Activated CD4-positive, alpha-beta T cell treated with anti-CD3 and anti-CD28 coated beads for 36 hours (primary cell): ENCODE measurements around the gene GMPR2. TPM values are rescaled to one million over a fixed set of nuclear protein-coding genes. Genes with fewer than 3 reads are reported as not detected.
"Not testable (repeated sequence)": the region's sequence is repeated elsewhere in the genome, so short reads cannot be mapped to it uniquely, and the experiment has no call there.

Experiments used
- ATAC-seq: fragments of 200-7000 bp; cut with Tn5 transposase; one replicate; pipeline ENCODE4 v1.10.0; 2021; ENCODE audit warnings: mild to moderate bottlenecking, moderate library complexity
- CTCF ChIA-PET: fragments of 350-600 bp; sonication (Branson Sonifier 250); formaldehyde crosslinking; loops from one replicate; lab custom pipeline; 2021; ENCODE audit warnings: antibody characterized with exemption; lab: Charles Lee
- POLR2A ChIA-PET: fragments of 350-600 bp; sonication (Branson Sonifier 250); formaldehyde crosslinking; loops from one replicate; lab custom pipeline; 2021; ENCODE audit warnings: antibody characterized with exemption, inconsistent platforms; lab: Charles Lee
- DNase-seq: peaks from one replicate; pipeline ENCODE4 v3.0.0-alpha.2; 2020
- H3K27ac Mint-ChIP-seq: one replicate; pipeline ENCODE4 v1.8.0; 2021; ENCODE audit warnings: mixed read lengths
- H3K27me3 Mint-ChIP-seq: one replicate; pipeline ENCODE4 v1.8.0; 2021; ENCODE audit warnings: mixed read lengths
- H3K36me3 Mint-ChIP-seq: one replicate; pipeline ENCODE4 v1.8.0; 2021; ENCODE audit warnings: low read depth, mixed read lengths
- H3K4me1 Mint-ChIP-seq: one replicate; pipeline ENCODE4 v1.8.0; 2021; ENCODE audit warnings: mixed read lengths
- H3K4me3 Mint-ChIP-seq: one replicate; pipeline ENCODE4 v1.8.0; 2021; ENCODE audit warnings: mild to moderate bottlenecking, moderate library complexity, mixed read lengths
- H3K9me3 Mint-ChIP-seq: one replicate; pipeline ENCODE4 v1.8.0; 2021; ENCODE audit warnings: low read depth, mixed read lengths
- intact Hi-C, 2 experiments: fragments of 100-400 bp; cut with DNase I in 1 of 2; cut with micrococcal nuclease in 1 of 2; formaldehyde crosslinking; loops; one replicate each; pipeline versions ENCODE4 v1.14.2 to v1.15.1; 2022 to 2024; cut with DNase I, micrococcal nuclease
- total RNA-seq, 2 experiments: library from RNA; stranded (reverse); gene quantifications; one replicate each; pipeline ENCODE4 v1.2.3, GENCODE V29; 2021

The GMPR2 gene
- total RNA-seq, 2 experiments from 2014 or later = 56.7 to 59.6 TPM

DNA sequence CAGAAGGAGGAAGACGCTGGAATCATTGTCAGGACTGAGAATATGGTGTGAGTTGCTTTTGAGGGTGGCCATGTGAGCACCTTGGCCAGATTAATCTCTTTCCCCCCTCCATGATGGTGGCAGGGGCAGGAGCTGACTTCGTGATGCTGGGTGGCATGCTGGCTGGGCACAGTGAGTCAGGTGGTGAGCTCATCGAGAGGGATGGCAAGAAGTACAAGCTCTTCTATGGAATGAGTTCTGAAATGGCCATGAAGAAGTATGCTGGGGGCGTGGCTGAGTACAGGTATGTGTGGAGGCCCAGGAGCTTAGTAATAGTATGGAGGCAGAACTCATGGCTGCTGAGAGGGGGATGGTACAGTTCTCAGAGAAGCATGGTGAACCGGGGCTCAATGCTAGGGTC lies 5.4 kb downstream of the GMPR2 start:
- ChIA-PET CTCF (interaction anchor here (1.3 to 16.9 kb wide), 4 partner anchors 24 to 66 kb away, joined by 4 to 430 read pairs (median 6); partner anchors contain the start of genes CHMP4A, CIDEB, DHRS1 and LTB4R), POLR2A (interaction anchor here (1.0 kb wide), 2 partner anchors 59 to 60 kb away, joined by 3 to 4 read pairs; no protein-coding TSS in a partner anchor)
- DNase-seq (peak; percentile 31), ATAC-seq (no peak)
- Mint-ChIP-seq H3K4me3 (no peak overlapping the region), H3K27me3 (no peaks in the 10 kb centered on the region), H3K36me3 (peaks cover 63% of the 10 kb centered on the region), H3K9me3 (no peaks in the 10 kb centered on the region), H3K27ac (peak overlapping the region; percentile 44), H3K4me1 (peaks cover 75% of the 10 kb centered on the region)
- intact Hi-C loops = no loop called here

- peak overlapping the region; percentile 86 for H3K27ac Mint-ChIP-seq
- no peak for ATAC-seq
- peaks cover 63% of the 10 kb centered on the region for H3K36me3 Mint-ChIP-seq
- H3K27me3 Mint-ChIP-seq = no peaks in the 10 kb centered on the region
- DNase-seq = no peak
- H3K4me1 Mint-ChIP-seq = peaks cover 75% of the 10 kb centered on the region
- H3K4me3 Mint-ChIP-seq = no peak overlapping the region
- ChIA-PET POLR2A (interaction anchor here (1.0 kb wide), 2 partner anchors 58 to 59 kb away, joined by 3 to 4 read pairs; no protein-coding TSS in a partner anchor), CTCF (interaction anchor here (0.8 to 16.9 kb wide), 7 partner anchors 9 to 124 kb away, joined by 3 to 430 read pairs (median 4); partner anchors contain the start of genes CHMP4A, CIDEB, DCAF11 and DHRS1)
- intact Hi-C loops = no loop called here
- no peaks in the 10 kb centered on the region for H3K9me3 Mint-ChIP-seq
Measured at GRCh38 chr14:24238527-24239037, 5.9 kb downstream of the GMPR2 start.

DNA sequence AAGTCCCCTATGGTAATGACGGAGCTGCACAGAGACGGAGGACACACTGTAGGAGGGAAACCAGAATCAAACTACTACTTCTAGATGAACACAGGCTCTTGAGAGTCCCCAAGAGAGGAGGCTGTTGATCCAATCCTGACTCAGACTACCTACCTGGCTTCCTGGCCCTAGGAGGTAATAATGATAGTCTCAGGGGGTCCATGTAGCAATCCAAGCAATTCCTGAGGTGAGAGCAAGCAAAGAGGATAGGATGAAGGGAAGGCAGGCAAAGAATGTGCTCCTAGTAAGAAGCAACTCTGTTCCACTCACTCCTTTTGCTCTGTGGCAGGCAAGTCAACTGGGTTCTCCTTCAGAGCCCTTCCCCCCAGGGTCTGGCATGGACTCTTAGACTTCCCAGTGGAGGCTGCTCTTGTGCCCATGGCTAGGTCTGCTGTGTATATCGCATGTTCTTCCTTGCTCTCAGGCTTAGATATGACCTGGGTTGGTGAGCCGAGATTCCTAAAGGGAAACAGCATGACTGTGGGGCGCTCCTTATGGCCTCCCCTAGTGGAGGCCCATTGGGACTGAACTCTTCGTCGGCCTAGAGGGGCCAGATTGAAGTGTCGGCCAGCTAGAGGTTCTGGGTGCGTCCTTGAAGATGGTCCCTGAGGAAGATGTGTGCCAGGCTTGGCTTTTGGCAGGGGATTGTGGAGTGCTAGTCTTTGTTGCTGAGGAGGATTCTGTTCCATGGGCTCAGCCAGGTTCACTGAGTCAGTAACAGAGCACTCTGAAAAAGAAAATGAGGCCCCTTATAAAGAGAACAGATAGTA lies 7.6 kb downstream of the GMPR2 start:
- ATAC-seq (no peak), DNase-seq (no peak)
- peak overlapping the region; percentile 94 for H3K4me3 Mint-ChIP-seq
- H3K4me1 Mint-ChIP-seq = peaks cover 65% of the 10 kb centered on the region
- H3K27ac Mint-ChIP-seq = peak overlapping the region; percentile 56
- ChIA-PET POLR2A (no interaction called here), CTCF (interaction anchor here (0.8 to 16.9 kb wide), 5 partner anchors 25 to 151 kb away, joined by 3 to 430 read pairs (median 3); partner anchors contain the start of genes CIDEB, DCAF11, DHRS1 and LTB4R)
- H3K9me3 Mint-ChIP-seq = no peaks in the 10 kb centered on the region
- peaks cover 54% of the 10 kb centered on the region for H3K36me3 Mint-ChIP-seq
- H3K27me3 Mint-ChIP-seq = no peaks in the 10 kb centered on the region
- intact Hi-C loops = loop anchor here in 1 of 2 experiments (10.0 kb wide), 1 partner anchor 434 kb away; no protein-coding TSS in a partner anchor

GRCh38 chr14:24241829-24242443 lies 9.2 kb downstream of the GMPR2 start:
- H3K36me3 Mint-ChIP-seq = peaks cover 42% of the 10 kb centered on the region
- H3K4me3 Mint-ChIP-seq = peak overlapping the region; percentile 94
- ATAC-seq (peak; percentile 83), DNase-seq (peak; percentile 97)
- H3K4me1 Mint-ChIP-seq = peaks cover 55% of the 10 kb centered on the region
- H3K27me3 Mint-ChIP-seq = no peaks in the 10 kb centered on the region
- no peaks in the 10 kb centered on the region for H3K9me3 Mint-ChIP-seq
- POLR2A ChIA-PET = interaction anchor here (0.6 to 1.9 kb wide), 21 partner anchors 9 to 189 kb away, joined by 3 to 18 read pairs (median 6); partner anchors contain the start of genes CBLN3, CHMP4A, DCAF11 and DHRS1
- CTCF ChIA-PET = interaction anchor here (0.6 to 16.9 kb wide), 38 partner anchors 9 to 199 kb away, joined by 3 to 430 read pairs (median 5); partner anchors contain the start of genes CHMP4A, CIDEB, DCAF11 and DHRS1
- H3K27ac Mint-ChIP-seq = peak overlapping the region; percentile 99
- intact Hi-C loops = loop anchor here (1.0 to 10.0 kb wide), 17 partner anchors 10 to 941 kb away; partner anchors contain the start of genes CHMP4A (in 2 of the 2), GMPR2 (in 2 of the 2), IPO4 (in 2 of the 2) and IRF9 (in 2 of the 2)

DNA sequence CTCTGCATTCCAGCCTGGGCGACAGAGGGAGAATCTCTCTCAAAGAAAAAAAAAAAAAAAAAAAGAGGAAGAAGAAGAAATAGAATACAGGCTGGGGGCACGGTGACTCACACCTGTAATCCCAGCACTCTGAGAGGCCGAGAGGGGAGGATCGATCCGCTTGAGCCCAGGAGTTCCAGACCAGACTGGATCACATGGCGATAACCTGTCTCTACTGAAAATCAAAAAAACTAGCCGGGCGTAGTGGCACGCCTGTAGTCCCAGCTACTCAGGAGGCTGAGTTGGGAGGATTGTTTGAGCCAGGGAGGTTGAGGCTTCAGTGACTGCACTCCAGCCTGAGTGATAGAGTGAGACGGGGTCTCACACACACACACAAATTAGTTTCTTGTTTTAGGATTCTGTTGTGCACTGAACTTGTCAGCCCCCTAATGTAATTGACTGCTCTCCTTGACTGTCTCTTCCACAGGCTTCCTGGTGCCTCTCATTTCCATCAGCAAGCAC lies 10.7 kb downstream of the GMPR2 start:
- peak overlapping the region; percentile 99 for H3K27ac Mint-ChIP-seq
- ATAC-seq (no peak), DNase-seq (peak; percentile 35)
- intact Hi-C loops = loop anchor here (1.0 to 10.0 kb wide), 3 partner anchors 53 to 431 kb away; partner anchors contain the start of gene IPO4 (in 1 of the 2)
- H3K4me1 Mint-ChIP-seq = peaks cover 53% of the 10 kb centered on the region
- no peaks in the 10 kb centered on the region for H3K9me3 Mint-ChIP-seq
- CTCF ChIA-PET = interaction anchor here (0.5 to 16.9 kb wide), 21 partner anchors 12 to 365 kb away, joined by 3 to 430 read pairs (median 7); partner anchors contain the start of genes CHMP4A, CIDEB, DHRS1 and LTB4R
- POLR2A ChIA-PET = interaction anchor here (0.5 to 1.9 kb wide), 7 partner anchors 25 to 950 kb away, joined by 4 to 12 read pairs (median 7); partner anchors contain the start of genes CIDEB, DHRS1, NOP9 and PSME2
- H3K27me3 Mint-ChIP-seq = no peaks in the 10 kb centered on the region
- H3K4me3 Mint-ChIP-seq = peak overlapping the region; percentile 94
- H3K36me3 Mint-ChIP-seq = peaks cover 31% of the 10 kb centered on the region

- H3K9me3 Mint-ChIP-seq, DNase-seq, H3K27ac Mint-ChIP-seq, H3K4me3 Mint-ChIP-seq, H3K27me3 Mint-ChIP-seq, POLR2A ChIA-PET, ATAC-seq: not testable (repeated sequence)
- Mint-ChIP-seq H3K4me1 (peaks cover 45% of the 10 kb centered on the region), H3K36me3 (peaks cover 12% of the 10 kb centered on the region)
- CTCF ChIA-PET = interaction anchor here (0.7 to 16.9 kb wide), 7 partner anchors 26 to 310 kb away, joined by 3 to 430 read pairs (median 3); partner anchors contain the start of genes CIDEB, DHRS1, LTB4R and LTB4R2
- intact Hi-C loops = loop anchor here in 1 of 2 experiments (10.0 kb wide), 1 partner anchor 429 kb away; no protein-coding TSS in a partner anchor
Measured at GRCh38 chr14:24245350-24245749, 12.6 kb downstream of the GMPR2 start.

DNA sequence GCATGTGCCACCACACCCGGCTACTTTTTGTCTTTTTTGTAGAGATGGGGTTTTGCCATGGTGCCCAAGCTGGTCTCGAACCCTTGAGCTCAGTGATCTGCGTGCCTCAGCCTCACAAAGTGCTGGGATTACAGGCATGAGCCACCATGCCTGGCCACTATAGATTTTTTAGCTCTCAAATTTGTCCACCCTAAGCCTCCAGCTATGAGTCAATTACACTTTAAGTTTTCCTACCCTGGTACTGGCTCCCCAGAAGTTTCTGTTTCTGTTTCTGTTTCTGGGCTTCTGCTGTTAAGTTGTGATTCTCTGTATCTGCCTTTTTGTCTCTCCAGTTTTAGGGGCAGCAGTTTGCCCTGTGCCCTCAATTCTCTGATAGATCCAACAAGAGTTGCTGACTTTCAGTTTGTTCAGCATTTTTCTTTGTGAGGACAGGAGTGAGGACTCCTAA lies 14.1 kb downstream of the GMPR2 start:
- CTCF ChIA-PET = interaction anchor here (0.6 to 16.9 kb wide), 12 partner anchors 18 to 184 kb away, joined by 3 to 430 read pairs (median 10); partner anchors contain the start of genes CHMP4A, CIDEB, DHRS1 and IRF9
- Mint-ChIP-seq H3K9me3 (no peaks in the 10 kb centered on the region), H3K36me3 (peaks cover 4% of the 10 kb centered on the region), H3K4me1 (peaks cover 43% of the 10 kb centered on the region), H3K27me3 (no peaks in the 10 kb centered on the region), H3K4me3 (peak overlapping the region; percentile 40), H3K27ac (peak overlapping the region; percentile 95)
- POLR2A ChIA-PET = interaction anchor here (0.6 to 1.4 kb wide), 10 partner anchors 9 to 162 kb away, joined by 3 to 11 read pairs (median 4); partner anchors contain the start of genes CHMP4A, EMC9 and RABGGTA
- peak; percentile 48 for DNase-seq
- peak; percentile 11 for ATAC-seq
- intact Hi-C loops = loop anchor here in 1 of 2 experiments (1.0 to 10.0 kb wide), 2 partner anchors 25 to 428 kb away; partner anchors contain the start of gene RABGGTA

GRCh38 chr14:24247422-24247821 lies 14.7 kb downstream of the GMPR2 start:
- H3K27ac Mint-ChIP-seq = peak overlapping the region; percentile 95
- peak overlapping the region; percentile 7 for H3K4me3 Mint-ChIP-seq
- peaks cover 43% of the 10 kb centered on the region for H3K4me1 Mint-ChIP-seq
- DNase-seq (peak; percentile 24), ATAC-seq (no peak)
- intact Hi-C loops = loop anchor here in 1 of 2 experiments (1.0 to 10.0 kb wide), 2 partner anchors 24 to 427 kb away; partner anchors contain the start of gene RABGGTA
- peaks cover 4% of the 10 kb centered on the region for H3K36me3 Mint-ChIP-seq
- H3K27me3 Mint-ChIP-seq = no peaks in the 10 kb centered on the region
- CTCF ChIA-PET = interaction anchor here (0.6 to 16.9 kb wide), 11 partner anchors 8 to 187 kb away, joined by 3 to 430 read pairs (median 10); partner anchors contain the start of genes CHMP4A, CIDEB, DHRS1 and LTB4R
- POLR2A ChIA-PET = interaction anchor here (0.6 to 1.4 kb wide), 6 partner anchors 12 to 162 kb away, joined by 3 to 7 read pairs (median 5); partner anchors contain the start of genes EMC9 and RABGGTA
- no peaks in the 10 kb centered on the region for H3K9me3 Mint-ChIP-seq

DNA sequence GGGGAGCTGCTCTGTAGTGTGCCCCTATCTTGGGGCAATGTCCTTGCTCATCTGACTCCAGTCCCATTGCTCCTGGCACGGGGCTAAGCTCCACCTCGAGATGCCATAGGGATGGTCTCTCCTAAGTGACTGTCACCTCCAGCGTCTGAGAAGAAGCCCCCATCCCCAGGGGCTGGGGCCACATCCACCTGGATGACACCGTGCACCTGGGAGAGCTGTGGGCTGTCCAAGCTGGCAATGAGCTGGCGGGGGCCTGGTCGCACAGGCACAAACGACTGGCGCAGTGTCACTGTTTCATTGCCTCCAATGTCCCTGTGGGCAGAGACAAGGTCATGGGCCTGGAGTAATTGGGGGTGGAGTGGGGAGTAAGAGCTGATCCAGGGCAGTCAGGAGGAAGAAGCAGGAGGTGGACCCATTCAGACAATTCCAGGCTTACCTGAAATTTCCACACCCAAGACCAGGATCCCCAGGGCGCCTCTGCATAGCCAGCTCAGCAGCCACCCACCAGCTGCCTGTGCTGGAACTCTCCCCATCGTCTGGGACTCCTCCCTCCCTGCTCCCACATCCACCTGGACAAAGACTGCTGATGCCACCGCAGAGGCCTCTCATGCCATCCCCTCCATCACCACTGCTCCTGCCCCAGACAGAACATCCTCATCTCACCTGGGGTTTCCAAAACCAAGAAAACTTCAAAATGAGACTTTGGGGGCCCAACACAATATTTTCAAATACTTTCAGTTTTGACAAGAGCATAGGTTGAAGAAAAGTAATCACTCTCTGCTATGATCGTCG lies 16.7 kb downstream of the GMPR2 start:
- H3K9me3 Mint-ChIP-seq = no peaks in the 10 kb centered on the region
- no peaks in the 10 kb centered on the region for H3K27me3 Mint-ChIP-seq
- H3K27ac Mint-ChIP-seq = peak overlapping the region; percentile 67
- no peak overlapping the region for H3K4me3 Mint-ChIP-seq
- H3K36me3 Mint-ChIP-seq = peaks cover 10% of the 10 kb centered on the region
- DNase-seq = no peak
- no peak for ATAC-seq
- POLR2A ChIA-PET = interaction anchor here (0.6 kb wide), 1 partner anchor 78 kb away, joined by 4 read pairs; no protein-coding TSS in a partner anchor
- H3K4me1 Mint-ChIP-seq = peaks cover 35% of the 10 kb centered on the region
- intact Hi-C loops = loop anchor here in 1 of 2 experiments (10.0 kb wide), 1 partner anchor 425 kb away; no protein-coding TSS in a partner anchor
- CTCF ChIA-PET = interaction anchor here (0.9 to 4.1 kb wide), 4 partner anchors 16 to 40 kb away, joined by 3 to 20 read pairs (median 9); partner anchors contain the start of genes CHMP4A and RABGGTA
